NT2/D1 (cell line): ENCODE results near the gene LRRC73.

Source experiments
- SUZ12 ChIP-seq: IDR thresholded peaks from 2 replicates; pipeline ENCODE4 v1.6.1; 2011; ENCODE audit not compliant: insufficient read length, insufficient read depth; ENCODE audit errors: extremely low read depth
- YY1 ChIP-seq: IDR thresholded peaks from 2 replicates; pipeline ENCODE4 v1.6.1; 2011; ENCODE audit not compliant: insufficient read length, insufficient read depth

- TF ChIP-seq YY1 (no peak), SUZ12 (no peak)
These were observed 12.6 kb upstream of the LRRC73 start for GRCh38 chr6:43522547-43523261.
